ENCODE results near the gene RALGAPA2. TPM values are rescaled to one million over a fixed set of nuclear protein-coding genes. Genes with fewer than 3 reads are reported as not detected.

Gene RALGAPA2
- total and polyA plus RNA-seq, 2 experiments from 2014 or later: 13.1 to 43.4 TPM

- Mint-ChIP-seq H3K36me3 (ENCODE audit: low read depth) (peaks cover 5% of the 10 kb centered on the region; the same call in 1 of the 3 replicates), H3K4me3 (no peak overlapping the region), H3K4me1 (no peaks in the 10 kb centered on the region), H3K27me3 (ENCODE audit: insufficient read depth, low read depth, poor library complexity) (no peaks in the 10 kb centered on the region), H3K9me3 (peaks cover 15% of the 10 kb centered on the region; the same call in 2 of the 3 replicates), H3K27ac (no peak overlapping the region)
- H3K36me3 ChIP-seq (ENCODE audit: insufficient read depth): no peaks in the 10 kb centered on the region; the same call in 1 of the 2 replicates
- no peaks in the 10 kb centered on the region for H4K20me1 ChIP-seq (replicated peaks; ENCODE audit: insufficient read depth)
- no peak overlapping the region for H3K4me3 ChIP-seq
- H3K79me2 ChIP-seq (replicated peaks; ENCODE audit: insufficient read depth): no peaks in the 10 kb centered on the region
- no peaks in the 10 kb centered on the region for H3K27me3 ChIP-seq (ENCODE audit: insufficient read depth)
- ATAC-seq: no peak
- no peak overlapping the region for H3K4me2 ChIP-seq
- H3K9me2 ChIP-seq (ENCODE audit: insufficient read depth): no peaks in the 10 kb centered on the region
- TF ChIP-seq, protein P1, sequence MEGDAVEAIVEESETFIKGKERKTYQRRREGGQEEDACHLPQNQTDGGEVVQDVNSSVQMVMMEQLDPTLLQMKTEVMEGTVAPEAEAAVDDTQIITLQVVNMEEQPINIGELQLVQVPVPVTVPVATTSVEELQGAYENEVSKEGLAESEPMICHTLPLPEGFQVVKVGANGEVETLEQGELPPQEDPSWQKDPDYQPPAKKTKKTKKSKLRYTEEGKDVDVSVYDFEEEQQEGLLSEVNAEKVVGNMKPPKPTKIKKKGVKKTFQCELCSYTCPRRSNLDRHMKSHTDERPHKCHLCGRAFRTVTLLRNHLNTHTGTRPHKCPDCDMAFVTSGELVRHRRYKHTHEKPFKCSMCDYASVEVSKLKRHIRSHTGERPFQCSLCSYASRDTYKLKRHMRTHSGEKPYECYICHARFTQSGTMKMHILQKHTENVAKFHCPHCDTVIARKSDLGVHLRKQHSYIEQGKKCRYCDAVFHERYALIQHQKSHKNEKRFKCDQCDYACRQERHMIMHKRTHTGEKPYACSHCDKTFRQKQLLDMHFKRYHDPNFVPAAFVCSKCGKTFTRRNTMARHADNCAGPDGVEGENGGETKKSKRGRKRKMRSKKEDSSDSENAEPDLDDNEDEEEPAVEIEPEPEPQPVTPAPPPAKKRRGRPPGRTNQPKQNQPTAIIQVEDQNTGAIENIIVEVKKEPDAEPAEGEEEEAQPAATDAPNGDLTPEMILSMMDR (conservative IDR thresholded peaks at IDR 0.05; ENCODE audit: low read depth in 2 of 2): no peak
- TF ChIP-seq, protein P2, sequence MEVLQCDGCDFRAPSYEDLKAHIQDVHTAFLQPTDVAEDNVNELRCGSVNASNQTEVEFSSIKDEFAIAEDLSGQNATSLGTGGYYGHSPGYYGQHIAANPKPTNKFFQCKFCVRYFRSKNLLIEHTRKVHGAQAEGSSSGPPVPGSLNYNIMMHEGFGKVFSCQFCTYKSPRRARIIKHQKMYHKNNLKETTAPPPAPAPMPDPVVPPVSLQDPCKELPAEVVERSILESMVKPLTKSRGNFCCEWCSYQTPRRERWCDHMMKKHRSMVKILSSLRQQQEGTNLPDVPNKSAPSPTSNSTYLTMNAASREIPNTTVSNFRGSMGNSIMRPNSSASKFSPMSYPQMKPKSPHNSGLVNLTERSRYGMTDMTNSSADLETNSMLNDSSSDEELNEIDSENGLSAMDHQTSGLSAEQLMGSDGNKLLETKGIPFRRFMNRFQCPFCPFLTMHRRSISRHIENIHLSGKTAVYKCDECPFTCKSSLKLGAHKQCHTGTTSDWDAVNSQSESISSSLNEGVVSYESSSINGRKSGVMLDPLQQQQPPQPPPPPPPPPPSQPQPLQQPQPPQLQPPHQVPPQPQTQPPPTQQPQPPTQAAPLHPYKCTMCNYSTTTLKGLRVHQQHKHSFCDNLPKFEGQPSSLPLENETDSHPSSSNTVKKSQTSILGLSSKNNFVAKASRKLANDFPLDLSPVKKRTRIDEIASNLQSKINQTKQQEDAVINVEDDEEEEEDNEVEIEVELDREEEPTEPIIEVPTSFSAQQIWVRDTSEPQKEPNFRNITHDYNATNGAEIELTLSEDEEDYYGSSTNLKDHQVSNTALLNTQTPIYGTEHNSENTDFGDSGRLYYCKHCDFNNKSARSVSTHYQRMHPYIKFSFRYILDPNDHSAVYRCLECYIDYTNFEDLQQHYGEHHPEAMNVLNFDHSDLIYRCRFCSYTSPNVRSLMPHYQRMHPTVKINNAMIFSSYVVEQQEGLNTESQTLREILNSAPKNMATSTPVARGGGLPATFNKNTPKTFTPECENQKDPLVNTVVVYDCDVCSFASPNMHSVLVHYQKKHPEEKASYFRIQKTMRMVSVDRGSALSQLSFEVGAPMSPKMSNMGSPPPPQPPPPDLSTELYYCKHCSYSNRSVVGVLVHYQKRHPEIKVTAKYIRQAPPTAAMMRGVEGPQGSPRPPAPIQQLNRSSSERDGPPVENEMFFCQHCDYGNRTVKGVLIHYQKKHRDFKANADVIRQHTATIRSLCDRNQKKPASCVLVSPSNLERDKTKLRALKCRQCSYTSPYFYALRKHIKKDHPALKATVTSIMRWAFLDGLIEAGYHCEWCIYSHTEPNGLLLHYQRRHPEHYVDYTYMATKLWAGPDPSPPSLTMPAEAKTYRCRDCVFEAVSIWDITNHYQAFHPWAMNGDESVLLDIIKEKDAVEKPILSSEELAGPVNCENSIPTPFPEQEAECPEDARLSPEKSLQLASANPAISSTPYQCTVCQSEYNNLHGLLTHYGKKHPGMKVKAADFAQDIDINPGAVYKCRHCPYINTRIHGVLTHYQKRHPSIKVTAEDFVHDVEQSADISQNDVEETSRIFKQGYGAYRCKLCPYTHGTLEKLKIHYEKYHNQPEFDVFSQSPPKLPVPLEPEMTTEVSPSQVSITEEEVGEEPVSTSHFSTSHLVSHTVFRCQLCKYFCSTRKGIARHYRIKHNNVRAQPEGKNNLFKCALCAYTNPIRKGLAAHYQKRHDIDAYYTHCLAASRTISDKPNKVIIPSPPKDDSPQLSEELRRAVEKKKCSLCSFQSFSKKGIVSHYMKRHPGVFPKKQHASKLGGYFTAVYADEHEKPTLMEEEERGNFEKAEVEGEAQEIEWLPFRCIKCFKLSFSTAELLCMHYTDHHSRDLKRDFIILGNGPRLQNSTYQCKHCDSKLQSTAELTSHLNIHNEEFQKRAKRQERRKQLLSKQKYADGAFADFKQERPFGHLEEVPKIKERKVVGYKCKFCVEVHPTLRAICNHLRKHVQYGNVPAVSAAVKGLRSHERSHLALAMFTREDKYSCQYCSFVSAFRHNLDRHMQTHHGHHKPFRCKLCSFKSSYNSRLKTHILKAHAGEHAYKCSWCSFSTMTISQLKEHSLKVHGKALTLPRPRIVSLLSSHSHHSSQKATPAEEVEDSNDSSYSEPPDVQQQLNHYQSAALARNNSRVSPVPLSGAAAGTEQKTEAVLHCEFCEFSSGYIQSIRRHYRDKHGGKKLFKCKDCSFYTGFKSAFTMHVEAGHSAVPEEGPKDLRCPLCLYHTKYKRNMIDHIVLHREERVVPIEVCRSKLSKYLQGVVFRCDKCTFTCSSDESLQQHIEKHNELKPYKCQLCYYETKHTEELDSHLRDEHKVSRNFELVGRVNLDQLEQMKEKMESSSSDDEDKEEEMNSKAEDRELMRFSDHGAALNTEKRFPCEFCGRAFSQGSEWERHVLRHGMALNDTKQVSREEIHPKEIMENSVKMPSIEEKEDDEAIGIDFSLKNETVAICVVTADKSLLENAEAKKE (CRISPR knock-in tag; IDR thresholded peaks at IDR 0.05): no peak
- no peak for TF ChIP-seq JUNB (IDR thresholded peaks at IDR 0.05; ENCODE audit: unreplicated experiment)
- no peak for TF ChIP-seq ETS1 (IDR thresholded peaks at IDR 0.05)
- TF ChIP-seq EZH2 (IDR thresholded peaks at IDR 0.05; ENCODE audit: low read depth, unreplicated experiment): no peak
- TF ChIP-seq ZNF331 (CRISPR knock-in tag; IDR thresholded peaks at IDR 0.05; ENCODE audit: low read depth): no peak
- TF ChIP-seq NANOG (IDR thresholded peaks at IDR 0.05; ENCODE audit: borderline replicate concordance): no peak
- TF ChIP-seq, protein P3, sequence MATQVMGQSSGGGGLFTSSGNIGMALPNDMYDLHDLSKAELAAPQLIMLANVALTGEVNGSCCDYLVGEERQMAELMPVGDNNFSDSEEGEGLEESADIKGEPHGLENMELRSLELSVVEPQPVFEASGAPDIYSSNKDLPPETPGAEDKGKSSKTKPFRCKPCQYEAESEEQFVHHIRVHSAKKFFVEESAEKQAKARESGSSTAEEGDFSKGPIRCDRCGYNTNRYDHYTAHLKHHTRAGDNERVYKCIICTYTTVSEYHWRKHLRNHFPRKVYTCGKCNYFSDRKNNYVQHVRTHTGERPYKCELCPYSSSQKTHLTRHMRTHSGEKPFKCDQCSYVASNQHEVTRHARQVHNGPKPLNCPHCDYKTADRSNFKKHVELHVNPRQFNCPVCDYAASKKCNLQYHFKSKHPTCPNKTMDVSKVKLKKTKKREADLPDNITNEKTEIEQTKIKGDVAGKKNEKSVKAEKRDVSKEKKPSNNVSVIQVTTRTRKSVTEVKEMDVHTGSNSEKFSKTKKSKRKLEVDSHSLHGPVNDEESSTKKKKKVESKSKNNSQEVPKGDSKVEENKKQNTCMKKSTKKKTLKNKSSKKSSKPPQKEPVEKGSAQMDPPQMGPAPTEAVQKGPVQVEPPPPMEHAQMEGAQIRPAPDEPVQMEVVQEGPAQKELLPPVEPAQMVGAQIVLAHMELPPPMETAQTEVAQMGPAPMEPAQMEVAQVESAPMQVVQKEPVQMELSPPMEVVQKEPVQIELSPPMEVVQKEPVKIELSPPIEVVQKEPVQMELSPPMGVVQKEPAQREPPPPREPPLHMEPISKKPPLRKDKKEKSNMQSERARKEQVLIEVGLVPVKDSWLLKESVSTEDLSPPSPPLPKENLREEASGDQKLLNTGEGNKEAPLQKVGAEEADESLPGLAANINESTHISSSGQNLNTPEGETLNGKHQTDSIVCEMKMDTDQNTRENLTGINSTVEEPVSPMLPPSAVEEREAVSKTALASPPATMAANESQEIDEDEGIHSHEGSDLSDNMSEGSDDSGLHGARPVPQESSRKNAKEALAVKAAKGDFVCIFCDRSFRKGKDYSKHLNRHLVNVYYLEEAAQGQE (IDR thresholded peaks at IDR 0.05; ENCODE audit: unreplicated experiment): no peak
- TF ChIP-seq ZNF114 (CRISPR knock-in tag; IDR thresholded peaks at IDR 0.05): no peak
- no peak for TF ChIP-seq CREB1 (CRISPR knock-in tag; IDR thresholded peaks at IDR 0.05; ENCODE audit: low read depth)
- TF ChIP-seq EZH2phosphoT487 (IDR thresholded peaks at IDR 0.05; ENCODE audit: unreplicated experiment): no peak
- TF ChIP-seq POLR2AphosphoS5 (IDR thresholded peaks at IDR 0.05; ENCODE audit: low read depth): no peak
- TF ChIP-seq STAT1 (IDR thresholded peaks at IDR 0.05; ENCODE audit: unreplicated experiment): no peak
- no peak for DNase-seq (ENCODE audit: low spot score)
- peaks cover 4% of the 10 kb centered on the region; the same call in 1 of the 2 replicates for H3K4me1 ChIP-seq (ENCODE audit: insufficient read depth)
- H3K27ac ChIP-seq (ENCODE audit: low read depth): no peak overlapping the region
- no peaks in the 10 kb centered on the region for H3F3A ChIP-seq (replicated peaks; ENCODE audit: low read depth)
- H2AFZ ChIP-seq: no peak overlapping the region; the same call in 1 of the 2 replicates
Observed at GRCh38 chr20:20761301-20761700, 48.9 kb upstream of the RALGAPA2 start.
